NCI-H2107 treated with DMSO at 0.1 percent for 48 hours (cell line): Measurements from ENCODE around the gene COL19A1.
"Not testable (repeated sequence)": the region's sequence is repeated elsewhere in the genome, so short reads cannot be mapped to it uniquely, and the experiment has no call there.

ENCODE experiments used
- DNase-seq: peaks from one replicate; lab custom pipeline; 2025; ENCODE audit not compliant: unreplicated experiment; lab: John Stamatoyannopoulos, UW

The COL19A1 gene

DNA sequence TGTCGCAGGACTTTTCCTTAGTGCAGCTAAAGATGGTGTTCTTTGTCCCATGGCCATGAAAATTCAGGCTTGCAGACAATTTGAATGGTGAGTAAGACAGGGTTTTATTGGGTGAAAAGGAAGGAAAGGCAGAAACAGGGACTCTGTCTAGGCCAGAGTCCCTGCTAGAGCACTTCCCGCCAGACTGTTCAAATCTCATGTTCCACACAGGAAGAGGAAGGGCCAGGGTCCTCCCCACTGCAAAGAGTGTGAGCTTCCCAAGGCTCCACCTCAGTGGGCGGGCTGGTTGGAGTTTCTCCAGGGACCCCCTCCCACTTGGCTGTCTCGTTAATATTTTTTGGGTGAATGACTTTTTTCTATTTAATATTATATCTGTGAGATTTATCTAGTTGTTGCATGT lies 29.0 kb downstream of the COL19A1 start:
- no peak for DNase-seq

- DNase-seq = no peak
These were observed 34.5 kb downstream of the COL19A1 start for GRCh38 chr6:69900869-69901268.

DNA sequence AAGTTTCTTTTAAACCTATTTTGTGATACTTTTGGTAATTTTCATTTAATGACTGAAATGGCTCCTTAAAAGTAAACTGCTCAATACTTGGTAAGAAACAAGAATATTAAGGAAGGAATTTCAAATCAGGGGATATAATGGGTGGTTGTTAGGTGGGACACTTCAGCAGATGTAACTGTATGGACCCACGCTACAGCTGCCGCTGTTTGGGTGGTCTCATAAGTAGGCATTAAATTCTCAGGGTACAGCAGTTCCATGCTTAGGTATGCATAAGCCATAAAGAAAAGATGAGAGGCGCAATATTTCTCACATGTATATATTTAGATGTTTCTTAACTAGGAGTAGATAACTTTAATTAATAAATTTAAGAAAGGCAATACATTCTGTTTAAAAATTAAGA lies 35.0 kb downstream of the COL19A1 start:
- no peak for DNase-seq

DNA sequence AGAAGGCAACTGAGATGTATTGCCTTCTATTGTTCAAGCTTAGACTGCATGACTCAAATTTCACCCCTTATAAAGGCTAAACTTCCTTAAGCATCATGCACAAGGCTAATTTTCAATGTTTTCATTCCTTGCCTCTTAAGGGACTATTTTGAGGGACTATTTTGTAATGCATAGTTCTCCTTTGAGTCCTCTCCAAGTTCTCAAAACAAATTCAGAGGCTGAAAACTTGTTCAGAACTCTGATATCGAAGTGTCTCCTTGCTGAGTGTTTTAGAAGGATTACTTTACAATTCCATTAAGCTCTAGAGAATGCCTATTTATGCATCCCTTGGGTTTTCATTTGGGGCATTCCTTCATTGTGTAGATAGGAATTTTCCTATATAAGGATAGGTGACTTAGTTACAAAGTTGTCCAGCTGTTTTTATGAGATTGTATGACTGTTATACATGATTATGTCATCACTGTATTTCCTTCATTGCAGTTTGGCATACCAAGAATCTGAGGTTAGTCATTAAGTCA lies 41.7 kb downstream of the COL19A1 start:
- DNase-seq = no peak

GRCh38 chr6:69913361-69913760 lies 47.0 kb downstream of the COL19A1 start:
- no peak for DNase-seq

DNA sequence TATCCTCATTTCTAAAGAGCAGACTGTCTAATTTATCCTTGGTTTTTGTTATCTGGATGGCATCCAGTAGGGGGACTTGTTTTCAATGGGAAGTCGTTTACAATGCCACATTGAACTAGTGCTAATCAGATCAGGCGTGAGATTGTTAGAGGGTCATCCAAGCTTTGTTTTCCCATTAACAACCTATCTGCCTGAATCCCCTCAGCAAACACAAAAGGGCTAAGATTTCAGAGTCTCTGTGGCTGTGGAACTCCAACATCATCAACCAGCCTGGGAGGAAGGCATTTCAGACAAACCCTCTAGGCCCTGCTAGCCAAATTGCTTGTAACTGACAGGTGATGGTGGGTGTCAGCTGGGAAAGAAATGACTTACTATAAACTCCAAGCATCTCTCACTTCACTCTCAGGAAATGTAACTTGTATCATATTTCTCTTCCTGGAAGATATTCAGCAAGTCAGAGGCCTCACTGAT lies 47.7 kb downstream of the COL19A1 start:
- no peak for DNase-seq

- no peak for DNase-seq
These were observed 49.0 kb downstream of the COL19A1 start for GRCh38 chr6:69915346-69915745.

GRCh38 chr6:69917834-69918233 lies 51.5 kb downstream of the COL19A1 start:
- no peak for DNase-seq

DNA sequence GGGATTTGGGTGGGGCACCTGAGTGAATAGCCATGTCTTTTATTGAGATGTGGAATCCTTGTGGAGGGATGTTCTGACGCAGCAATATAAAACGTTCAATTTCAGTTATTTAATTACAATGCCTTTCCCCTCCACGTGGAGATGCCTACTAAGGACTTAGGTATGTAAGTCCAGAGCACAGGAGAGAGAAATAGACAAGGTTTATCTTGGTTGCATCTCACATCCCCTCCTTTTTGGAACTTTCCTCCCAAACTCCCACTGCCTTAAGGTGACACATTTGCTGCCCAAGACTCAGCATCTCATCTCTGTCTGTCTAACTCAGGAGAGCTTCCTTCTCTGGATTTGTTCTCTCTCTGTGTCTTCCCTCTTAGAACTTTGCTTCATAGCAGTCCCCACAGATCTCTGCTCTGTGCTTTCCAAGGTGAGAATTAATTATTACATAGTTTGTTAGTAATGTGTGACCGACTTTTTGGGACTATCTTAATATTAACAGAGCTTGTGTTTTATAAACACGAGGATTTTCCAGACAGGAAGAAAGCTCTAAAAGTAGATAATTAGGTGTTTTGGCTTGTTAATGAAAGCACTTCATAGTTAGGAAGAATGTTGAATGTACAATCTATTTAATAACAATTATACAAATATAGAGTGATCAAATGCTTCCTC lies 52.6 kb downstream of the COL19A1 start:
- DNase-seq = no peak

DNA sequence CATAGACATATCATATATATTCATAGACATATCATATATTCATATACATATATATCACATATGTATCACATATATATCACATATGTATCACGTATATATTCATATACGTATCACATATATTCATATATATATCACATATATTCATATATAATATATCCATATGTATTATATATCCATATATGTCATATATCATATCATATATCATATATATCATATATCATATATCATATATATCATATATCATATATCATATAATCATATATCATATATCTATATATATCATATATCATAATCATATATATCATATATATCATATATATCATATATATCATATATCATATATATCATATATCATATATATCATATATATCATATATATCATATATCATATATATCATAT lies 54.7 kb downstream of the COL19A1 start:
- DNase-seq = not testable (repeated sequence)

DNA sequence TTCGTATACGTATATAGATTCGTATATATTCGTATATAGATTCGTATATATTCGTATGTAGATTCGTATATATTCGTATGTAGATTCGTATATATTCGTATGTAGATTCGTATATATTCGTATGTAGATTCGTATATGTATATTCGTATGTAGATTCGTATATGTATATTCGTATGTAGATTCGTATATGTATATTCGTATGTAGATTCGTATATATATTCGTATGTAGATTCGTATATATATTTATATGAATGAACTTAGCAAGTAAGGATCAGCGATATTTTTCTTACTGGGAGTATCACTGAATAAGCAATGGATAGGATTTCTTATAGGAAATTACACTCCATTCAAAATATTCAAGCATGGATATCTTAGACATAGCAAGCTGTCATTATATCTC lies 55.3 kb downstream of the COL19A1 start:
- not testable (repeated sequence) for DNase-seq

- DNase-seq = no peak
These were observed 60.4 kb downstream of the COL19A1 start for GRCh38 chr6:69926745-69927144.

- DNase-seq = no peak
These were observed 66.9 kb downstream of the COL19A1 start for GRCh38 chr6:69933239-69933638.

DNA sequence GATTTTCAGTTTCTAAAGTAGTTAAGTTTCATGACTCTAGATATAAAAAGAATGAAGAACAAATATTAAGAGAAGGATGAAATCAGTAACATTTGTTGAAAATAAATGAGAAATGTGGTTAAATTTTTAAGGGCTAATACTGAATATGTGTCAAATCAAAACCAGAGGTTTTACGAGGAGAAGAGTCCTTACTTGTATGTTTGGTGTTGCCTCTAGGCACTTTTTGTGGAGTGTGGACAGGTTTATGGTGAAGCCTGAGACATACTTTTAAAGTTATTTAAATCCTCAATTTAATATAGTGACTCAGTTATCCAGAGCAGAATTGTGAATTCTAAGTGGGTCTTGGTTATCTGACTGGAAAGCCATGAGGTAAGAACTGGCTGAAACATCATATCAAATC lies 68.7 kb downstream of the COL19A1 start:
- no peak for DNase-seq

DNA sequence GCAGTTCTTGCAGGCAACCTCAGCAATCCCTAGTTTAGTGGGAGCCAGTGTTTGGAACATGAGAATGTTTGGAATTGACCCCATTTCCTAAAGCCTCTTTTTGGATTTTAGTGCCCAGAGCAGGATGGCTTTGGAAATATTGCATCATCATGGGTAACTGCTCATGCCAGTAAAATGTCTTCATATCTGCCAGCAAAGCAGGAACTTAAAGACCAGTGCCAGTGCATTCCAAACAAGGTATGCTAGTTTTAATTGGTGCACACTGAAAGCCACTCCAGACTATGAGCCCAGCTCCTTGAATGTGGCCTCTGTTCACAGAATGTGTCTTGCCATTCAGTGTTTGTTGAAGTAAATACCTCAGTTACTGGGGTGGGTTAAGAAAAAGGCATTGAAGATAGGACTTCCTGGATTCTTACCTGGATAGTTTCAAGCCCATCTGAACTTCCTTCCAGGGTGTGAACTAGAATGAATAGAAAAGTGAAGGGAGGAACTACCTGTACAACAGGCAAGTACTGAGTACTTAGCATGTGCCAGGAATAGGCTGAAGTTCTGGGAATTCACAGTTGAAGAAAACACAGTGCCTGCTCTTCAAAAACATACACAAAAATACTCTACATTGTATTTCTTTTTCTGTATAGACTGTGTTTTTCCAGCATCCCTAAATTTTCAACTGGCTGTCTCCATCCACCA lies 70.5 kb downstream of the COL19A1 start:
- DNase-seq = no peak

DNA sequence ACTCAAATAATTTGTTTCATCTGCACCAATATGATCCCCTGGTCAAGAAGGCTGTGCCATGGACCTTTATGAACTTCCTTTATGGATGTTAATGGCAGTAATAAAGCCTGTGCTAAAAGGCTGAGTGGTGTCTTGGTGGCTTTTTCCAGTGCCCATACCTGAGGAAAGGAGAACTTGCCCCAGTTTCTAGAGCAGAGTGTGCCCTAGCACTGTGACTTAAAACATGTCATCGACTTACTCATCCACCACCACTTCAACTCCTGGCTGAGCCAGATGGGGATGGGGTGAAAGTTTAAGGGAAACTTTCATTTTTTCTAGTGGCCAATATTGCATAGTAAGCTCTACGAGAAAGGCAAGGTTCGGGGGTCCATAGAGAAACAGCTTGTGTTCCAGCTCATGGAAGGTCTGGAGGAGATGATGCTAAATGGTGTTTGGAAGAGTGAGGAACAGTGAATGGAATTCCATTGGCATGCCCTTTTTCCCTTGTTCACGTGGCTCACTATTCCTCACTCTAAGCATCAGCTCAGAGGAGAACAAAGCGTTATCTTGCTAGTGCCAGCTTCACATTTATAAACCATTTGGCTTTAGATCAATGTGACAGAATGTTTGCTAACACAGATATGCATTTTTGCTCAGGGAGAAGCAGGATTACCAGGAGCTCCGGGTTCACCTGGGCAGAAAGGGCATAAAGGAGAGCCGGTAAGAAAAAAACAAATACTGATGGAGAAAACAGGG lies 71.2 kb downstream of the COL19A1 start:
- DNase-seq = no peak

GRCh38 chr6:69942485-69942884 lies 76.1 kb downstream of the COL19A1 start:
- DNase-seq = no peak

GRCh38 chr6:69945192-69945591 lies 78.8 kb downstream of the COL19A1 start:
- no peak for DNase-seq

DNA sequence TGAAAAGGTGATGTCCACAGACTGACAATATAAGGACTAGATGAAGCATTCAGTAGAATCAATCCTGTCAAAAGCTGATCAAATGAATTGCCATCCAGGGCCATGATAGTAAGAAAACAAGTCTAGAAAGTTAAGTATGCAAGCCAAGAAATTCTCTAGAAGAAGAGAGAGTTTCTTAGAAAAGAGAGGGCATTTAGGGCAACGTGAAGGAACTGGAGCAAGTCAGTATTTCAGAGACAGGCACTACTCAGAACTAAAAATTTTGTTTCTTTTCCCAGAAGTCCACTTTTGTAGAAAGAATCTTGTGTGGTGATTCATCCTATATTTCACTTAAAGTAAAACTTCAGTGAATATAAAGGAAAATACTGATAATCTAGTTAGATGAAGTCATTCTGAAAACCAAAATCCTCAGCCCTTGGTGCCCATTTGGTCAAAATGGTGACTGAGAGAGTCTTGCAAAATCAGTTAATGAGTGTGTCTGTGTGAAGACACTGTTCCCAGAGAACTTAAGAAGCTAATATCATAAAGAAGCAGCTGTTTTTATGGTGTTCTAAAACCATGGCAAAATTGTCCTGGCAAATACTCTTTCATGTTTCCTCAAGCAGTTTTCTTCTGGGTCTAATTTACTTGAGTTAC lies 82.2 kb downstream of the COL19A1 start:
- no peak for DNase-seq

- DNase-seq = no peak
These were observed 87.1 kb downstream of the COL19A1 start for GRCh38 chr6:69953491-69953890.

DNA sequence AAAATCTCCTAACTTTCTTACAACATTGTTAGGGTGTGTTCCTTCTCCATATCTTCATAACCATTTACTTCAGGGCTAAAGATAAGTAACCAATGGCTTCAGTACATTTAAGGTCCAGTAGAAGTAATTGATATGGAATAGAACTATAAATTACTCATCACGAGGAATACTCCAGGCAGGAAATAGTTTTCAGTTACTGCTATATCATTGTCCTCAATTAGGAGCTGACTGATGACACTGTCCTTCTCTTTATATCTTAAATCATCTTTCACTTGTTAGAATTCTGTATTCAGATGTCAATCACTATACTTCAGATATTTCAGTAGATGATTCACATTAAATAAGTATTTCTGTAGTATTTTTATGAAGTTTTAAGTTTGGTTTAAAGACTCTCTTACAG lies 88.4 kb downstream of the COL19A1 start:
- no peak for DNase-seq
